NCI-H2196 (cell line): ENCODE measurements around the gene CKMT1A.
"Not testable (repeated sequence)": the region's sequence is repeated elsewhere in the genome, so short reads cannot be mapped to it uniquely, and the experiment has no call there.

Source experiments
- DNase-seq: peaks from one replicate; lab custom pipeline; 2025; ENCODE audit not compliant: unreplicated experiment; lab: John Stamatoyannopoulos, UW

CKMT1A gene

GRCh38 chr15:43746903-43747309, 53.2 kb downstream of the CKMT1A start:
- not testable (repeated sequence) for DNase-seq

GRCh38 chr15:43748376-43748775, 54.7 kb downstream of the CKMT1A start:
- DNase-seq: no peak
